Ectodermal cell (in vitro differentiated cells): Measurements from ENCODE around the gene TIGD3.

Source experiments
- H3K27ac ChIP-seq: 2 replicates; pipeline ENCODE4 v1.7.0; 2013; ENCODE audit warnings: mild to moderate bottlenecking, low read depth, low read length; ENCODE audit not compliant: insufficient read depth, poor library complexity, severe bottlenecking
- H3K27me3 ChIP-seq: 2 replicates; pipeline ENCODE4 v1.7.0; 2013; ENCODE audit warnings: mild to moderate bottlenecking, low read length; ENCODE audit not compliant: insufficient read depth, control insufficient read depth, poor library complexity, severe bottlenecking
- H3K36me3 ChIP-seq: one replicate; pipeline ENCODE4 v1.7.0; 2013; ENCODE audit warnings: low read length; ENCODE audit not compliant: control insufficient read depth, insufficient read depth
- H3K4me1 ChIP-seq: one replicate; pipeline ENCODE4 v1.7.0; 2013; ENCODE audit warnings: low read length; ENCODE audit not compliant: control insufficient read depth, insufficient read depth
- H3K4me3 ChIP-seq: 2 replicates; pipeline ENCODE4 v1.7.0; 2013; ENCODE audit warnings: low read depth, low read length, control low read depth; ENCODE audit not compliant: insufficient read depth
- H3K9me3 ChIP-seq: 2 replicates; pipeline ENCODE4 v1.7.0; 2013; ENCODE audit warnings: mild to moderate bottlenecking, low read length, moderate library complexity; ENCODE audit not compliant: control insufficient read depth
- WGBS, 2 experiments: methylation state at CpG; one replicate each; pipeline ENCODE4 v1.1.7; 2013; ENCODE audit warnings: missing lambda C conversion rate in 2 of 2; 5-methylcytosine and 5-hydroxymethylcytosine counted together

The TIGD3 gene

GRCh38 chr11:65366340-65366773, 11.8 kb downstream of the TIGD3 start:
- Histone ChIP-seq H3K27ac (peak overlapping the region; percentile 3), H3K36me3 (no peaks in the 10 kb centered on the region), H3K4me1 (no peaks in the 10 kb centered on the region), H3K9me3 (no peaks in the 10 kb centered on the region), H3K4me3 (no peak overlapping the region), H3K27me3 (no peaks in the 10 kb centered on the region)
- whole genome bisulfite sequencing, 2 experiments: 24 to 29% methylated on average over 4 of the region's 4 CpGs

GRCh38 chr11:65370659-65371049, 16.1 kb downstream of the TIGD3 start:
- WGBS, 2 experiments: 92% methylated on average over 6 of the region's 6 CpGs
- Histone ChIP-seq H3K27ac (no peak overlapping the region), H3K36me3 (no peaks in the 10 kb centered on the region), H3K9me3 (no peaks in the 10 kb centered on the region), H3K4me1 (no peaks in the 10 kb centered on the region), H3K27me3 (no peaks in the 10 kb centered on the region), H3K4me3 (no peak overlapping the region)

GRCh38 chr11:65373839-65374580, 19.5 kb downstream of the TIGD3 start:
- Histone ChIP-seq H3K4me1 (no peaks in the 10 kb centered on the region), H3K27me3 (no peaks in the 10 kb centered on the region), H3K36me3 (no peaks in the 10 kb centered on the region), H3K9me3 (no peaks in the 10 kb centered on the region), H3K4me3 (no peak overlapping the region), H3K27ac (no peak overlapping the region)
- 93 to 94% methylated on average over 14 of the region's 14 CpGs for WGBS, 2 experiments

- Histone ChIP-seq H3K27ac (no peak overlapping the region), H3K36me3 (no peaks in the 10 kb centered on the region), H3K4me1 (no peaks in the 10 kb centered on the region), H3K9me3 (no peaks in the 10 kb centered on the region), H3K27me3 (no peaks in the 10 kb centered on the region), H3K4me3 (no peak overlapping the region)
- 92 to 96% methylated on average over 8 of the region's 8 CpGs for WGBS, 2 experiments
Measured at GRCh38 chr11:65375012-65375411, 20.5 kb downstream of the TIGD3 start.

GRCh38 chr11:65376138-65376713, 21.7 kb downstream of the TIGD3 start:
- H3K36me3 ChIP-seq: no peaks in the 10 kb centered on the region
- WGBS, 2 experiments: 93% methylated on average over 16 of the region's 16 CpGs

GRCh38 chr11:65377036-65377435, 22.5 kb downstream of the TIGD3 start:
- Histone ChIP-seq H3K9me3 (no peaks in the 10 kb centered on the region), H3K27ac (no peak overlapping the region)
- 88 to 89% methylated on average over 8 of the region's 8 CpGs for WGBS, 2 experiments

More at GRCh38 chr11:65376138-65376713, 21.7 kb downstream of the TIGD3 start:
- H3K27me3 ChIP-seq: no peaks in the 10 kb centered on the region
- H3K4me1 ChIP-seq: no peaks in the 10 kb centered on the region
- H3K27ac ChIP-seq: no peak overlapping the region
- no peak overlapping the region for H3K4me3 ChIP-seq
- H3K9me3 ChIP-seq: no peaks in the 10 kb centered on the region

GRCh38 chr11:65377777-65378176, 23.2 kb downstream of the TIGD3 start:
- WGBS, 2 experiments: 88 to 91% methylated on average over 8 of the region's 8 CpGs
- H3K9me3 ChIP-seq: no peaks in the 10 kb centered on the region
- peaks cover 12% of the 10 kb centered on the region for H3K4me1 ChIP-seq
- H3K27ac ChIP-seq: no peak overlapping the region
- no peaks in the 10 kb centered on the region for H3K36me3 ChIP-seq
- no peak overlapping the region for H3K4me3 ChIP-seq
- no peaks in the 10 kb centered on the region for H3K27me3 ChIP-seq

More at GRCh38 chr11:65377036-65377435, 22.5 kb downstream of the TIGD3 start:
- H3K4me1 ChIP-seq: peaks cover 5% of the 10 kb centered on the region
- no peaks in the 10 kb centered on the region for H3K36me3 ChIP-seq
- H3K27me3 ChIP-seq: no peaks in the 10 kb centered on the region
- H3K4me3 ChIP-seq: no peak overlapping the region

GRCh38 chr11:65378208-65378927, 23.8 kb downstream of the TIGD3 start:
- WGBS, 2 experiments: 87% methylated on average over 19 of the region's 19 CpGs
- H3K27me3 ChIP-seq: no peaks in the 10 kb centered on the region
- no peaks in the 10 kb centered on the region for H3K36me3 ChIP-seq
- H3K4me1 ChIP-seq: peaks cover 16% of the 10 kb centered on the region
- no peak overlapping the region for H3K27ac ChIP-seq
- H3K4me3 ChIP-seq: no peak overlapping the region
- H3K9me3 ChIP-seq: no peaks in the 10 kb centered on the region

GRCh38 chr11:65378928-65379638, 24.5 kb downstream of the TIGD3 start:
- no peaks in the 10 kb centered on the region for H3K9me3 ChIP-seq
- no peaks in the 10 kb centered on the region for H3K27me3 ChIP-seq
- peaks cover 16% of the 10 kb centered on the region for H3K4me1 ChIP-seq
- no peaks in the 10 kb centered on the region for H3K36me3 ChIP-seq
- H3K4me3 ChIP-seq: no peak overlapping the region
- 91 to 92% methylated on average over 14 of the region's 14 CpGs for WGBS, 2 experiments
- no peak overlapping the region for H3K27ac ChIP-seq
